ENCODE results near the gene NEUROG2. TPM values are rescaled to one million over a fixed set of nuclear protein-coding genes. Genes with fewer than 3 reads are reported as not detected.

NEUROG2 gene
- total RNA-seq, 1 experiment from 2014 or later: not detected

- no peaks in the 10 kb centered on the region; the same call in 1 of the 2 replicates for H3K27me3 Mint-ChIP-seq (ENCODE audit: low read depth)
- WGBS (ENCODE audit: extremely low coverage, insufficient read length, low lambda C conversion rate): no CpG with 5 or more reads among the region's 2 CpGs
Measured at GRCh38 chr4:112536123-112536522, 20.1 kb upstream of the NEUROG2 start.

More at GRCh38 chr4:112536123-112536522, 20.1 kb upstream of the NEUROG2 start:
- Histone ChIP-seq H2BK12ac (ENCODE audit: insufficient read length, low read depth, low read length) (no peak overlapping the region), H3K23ac (ENCODE audit: insufficient read length, low read depth, low read length) (no peak overlapping the region), H3K9ac (ENCODE audit: extremely low read depth, insufficient read length, low read length) (no peak overlapping the region), H2AFZ (ENCODE audit: low read length) (no peak overlapping the region), H3T11ph (ENCODE audit: low read length) (no peak overlapping the region), H3K14ac (ENCODE audit: insufficient read depth, low read length) (no peak overlapping the region), H4K5ac (ENCODE audit: insufficient read length, low read depth, low read length) (no peak overlapping the region), H2BK120ac (ENCODE audit: low read depth, low read length, poor library complexity, severe bottlenecking) (no peak overlapping the region), H4K8ac (replicated peaks; ENCODE audit: insufficient read length, low read depth, low read length) (no peak overlapping the region), H3K18ac (ENCODE audit: insufficient read length, low read depth, low read length) (no peak overlapping the region), H4K20me1 (ENCODE audit: control insufficient read depth, insufficient read depth, insufficient read length) (no peaks in the 10 kb centered on the region), H3K4ac (ENCODE audit: low read depth, low read length) (no peak overlapping the region), H3K56ac (ENCODE audit: insufficient read length, low read depth, low read length) (no peak overlapping the region), H3K23me2 (ENCODE audit: insufficient read length, low read depth, low read length, poor library complexity, severe bottlenecking) (no peaks in the 10 kb centered on the region), H2BK20ac (ENCODE audit: low read depth, low read length, poor library complexity, severe bottlenecking) (no peak overlapping the region), H2BK15ac (ENCODE audit: low read depth, low read length) (no peak overlapping the region), H3K4me1 (ENCODE audit: insufficient read depth, low read length) (no peaks in the 10 kb centered on the region), H3K79me2 (ENCODE audit: insufficient read depth, low read length) (no peaks in the 10 kb centered on the region), H2BK5ac (ENCODE audit: insufficient read length, low read length) (no peak overlapping the region), H3K4me2 (ENCODE audit: insufficient read depth, insufficient read length, low read length) (no peak overlapping the region), H3K27ac (ENCODE audit: insufficient read length, low read depth, low read length) (no peak overlapping the region), H3K27me3 (ENCODE audit: insufficient read depth, low read length) (no peaks in the 10 kb centered on the region), H4K91ac (ENCODE audit: insufficient read length, low read depth, low read length) (no peak overlapping the region), H3K79me1 (ENCODE audit: insufficient read depth, low read depth, low read length, poor library complexity, severe bottlenecking) (no peaks in the 10 kb centered on the region), H2AK5ac (ENCODE audit: insufficient read length, low read length) (no peak overlapping the region), H3K9me3 (ENCODE audit: control insufficient read depth, low read depth, low read length) (no peaks in the 10 kb centered on the region)
- Mint-ChIP-seq H3K4me3 (no peak overlapping the region), H3K36me3 (ENCODE audit: insufficient read depth in 1 of 3, low read depth in 3 of 3) (peaks cover 0 to 5% (median 5%) of the 10 kb centered on the region in 3 experiments; a peak in 5 of 7 replicates), H3K4me1 (no peaks in the 10 kb centered on the region), H3K9me3 (no peaks in the 10 kb centered on the region), H3K27ac (no peak overlapping the region)
- DNase-seq: no peak
- TF ChIP-seq CTCF (conservative IDR thresholded peaks at IDR 0.05): no peak
